Astrocyte of the spinal cord (primary cell): Measurements from ENCODE around the gene COL23A1.

Experiments used
- DNase-seq: peaks from one replicate; pipeline ENCODE4 v3.0.0; 2011; ENCODE audit warnings: low read depth, low spot score
- H3K4me3 ChIP-seq: 2 replicates; pipeline ENCODE4 v1.5.1; 2011; ENCODE audit warnings: low read depth, mild to moderate bottlenecking, low read length, moderate library complexity
- CTCF ChIP-seq: IDR thresholded peaks from 2 replicates; pipeline ENCODE4 v1.5.1; 2012; ENCODE audit warnings: low read depth, mild to moderate bottlenecking, low read length, inconsistent platforms
- in situ Hi-C: cut with HindIII; loops from 2 replicates; pipeline ENCODE4 v1.10.0; 2017; ENCODE audit warnings: low sequenced_read_pairs

COL23A1 gene

GRCh38 chr5:178416206-178416882 lies 173.8 kb downstream of the COL23A1 start:
- no peak for DNase-seq
- in situ Hi-C loops: no loop called here
- TF ChIP-seq CTCF: no peak
- H3K4me3 ChIP-seq: no peak overlapping the region

GRCh38 chr5:178415353-178415752 lies 174.8 kb downstream of the COL23A1 start:
- no peak overlapping the region for H3K4me3 ChIP-seq
- no peak for DNase-seq
- no peak for TF ChIP-seq CTCF
- in situ Hi-C loops: no loop called here

GRCh38 chr5:178413988-178414387 lies 176.2 kb downstream of the COL23A1 start:
- TF ChIP-seq CTCF: no peak
- DNase-seq: no peak
- H3K4me3 ChIP-seq: no peak overlapping the region
- in situ Hi-C loops: no loop called here

- DNase-seq: no peak
- no peak overlapping the region for H3K4me3 ChIP-seq
- in situ Hi-C loops: no loop called here
- no peak for TF ChIP-seq CTCF
Measured at GRCh38 chr5:178411083-178411482, 179.1 kb downstream of the COL23A1 start.

- in situ Hi-C loops: no loop called here
- no peak overlapping the region for H3K4me3 ChIP-seq
- no peak for TF ChIP-seq CTCF
Measured at GRCh38 chr5:178407646-178408045, 182.5 kb downstream of the COL23A1 start.

GRCh38 chr5:178404987-178405386 lies 185.2 kb downstream of the COL23A1 start:
- no peak for DNase-seq
- no peak for TF ChIP-seq CTCF
- in situ Hi-C loops: no loop called here

More at GRCh38 chr5:178407646-178408045, 182.5 kb downstream of the COL23A1 start:
- DNase-seq: no peak

More at GRCh38 chr5:178404987-178405386, 185.2 kb downstream of the COL23A1 start:
- H3K4me3 ChIP-seq: no peak overlapping the region
